HG03066 (cell line): ENCODE results near the gene RERE.
"Not testable (repeated sequence)": the region's sequence is repeated elsewhere in the genome, so short reads cannot be mapped to it uniquely, and the experiment has no call there.

Experiments used
- ATAC-seq: cut with Tn5 transposase; IDR thresholded peaks from one replicate; pipeline ENCODE4 v1.9.1; 2021; ENCODE audit warnings: low read depth; ENCODE audit not compliant: unreplicated experiment

RERE gene

GRCh38 chr1:8754247-8754650 is 63.2 kb downstream of the RERE start:
- no peak for ATAC-seq

- no peak for ATAC-seq
These were observed 63.7 kb downstream of the RERE start for GRCh38 chr1:8753736-8754135.

GRCh38 chr1:8752921-8753713 is 64.3 kb downstream of the RERE start:
- no peak for ATAC-seq

- no peak for ATAC-seq
These were observed 65.0 kb downstream of the RERE start for GRCh38 chr1:8752411-8752810.

- ATAC-seq = no peak
These were observed 65.5 kb downstream of the RERE start for GRCh38 chr1:8751984-8752383.

- no peak for ATAC-seq
These were observed 69.3 kb downstream of the RERE start for GRCh38 chr1:8747879-8748825.

- ATAC-seq = no peak
These were observed 70.9 kb downstream of the RERE start for GRCh38 chr1:8746554-8746953.

- no peak for ATAC-seq
These were observed 71.6 kb downstream of the RERE start for GRCh38 chr1:8745749-8746390.

GRCh38 chr1:8745346-8745745 is 72.1 kb downstream of the RERE start:
- no peak for ATAC-seq

- ATAC-seq = no peak
These were observed 75.2 kb downstream of the RERE start for GRCh38 chr1:8742022-8742924.

GRCh38 chr1:8740034-8740449 is 77.4 kb downstream of the RERE start:
- no peak for ATAC-seq

- ATAC-seq = no peak
These were observed 78.1 kb downstream of the RERE start for GRCh38 chr1:8739377-8739776.

- ATAC-seq = no peak
These were observed 80.5 kb downstream of the RERE start for GRCh38 chr1:8736927-8737326.

- no peak for ATAC-seq
These were observed 84.0 kb downstream of the RERE start for GRCh38 chr1:8733484-8733883.

GRCh38 chr1:8731162-8731561 is 86.3 kb downstream of the RERE start:
- ATAC-seq = no peak

- no peak for ATAC-seq
These were observed 89.0 kb downstream of the RERE start for GRCh38 chr1:8728464-8728863.

GRCh38 chr1:8727809-8728213 is 89.6 kb downstream of the RERE start:
- no peak for ATAC-seq

GRCh38 chr1:8727316-8727715 is 90.1 kb downstream of the RERE start:
- ATAC-seq = not testable (repeated sequence)

- ATAC-seq = not testable (repeated sequence)
These were observed 90.6 kb downstream of the RERE start for GRCh38 chr1:8726801-8727186.

GRCh38 chr1:8723010-8723409 is 94.4 kb downstream of the RERE start:
- ATAC-seq = no peak
